ENCODE data around the gene SLC35G6.

DNA sequence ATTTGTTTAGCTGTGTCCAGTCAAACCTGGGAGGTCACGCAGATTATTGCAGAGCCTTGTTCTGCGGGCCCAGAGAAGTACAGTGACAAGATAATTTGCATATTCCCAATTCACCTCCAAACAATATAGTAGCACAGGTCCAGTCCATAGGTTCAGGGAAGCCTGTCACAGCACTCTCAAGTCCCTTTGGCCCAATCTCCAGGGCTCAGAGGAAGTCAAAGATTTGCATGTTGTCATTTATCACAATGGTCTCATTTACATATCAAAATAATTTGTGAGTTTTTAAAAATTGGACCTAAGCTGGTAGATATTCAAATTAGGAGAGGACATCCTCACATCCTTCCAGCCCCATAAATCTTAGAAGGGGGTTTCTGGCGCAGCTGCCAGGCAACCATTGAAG is 13.7 kb upstream of the SLC35G6 start:
- TF ChIP-seq POLR2A (IDR thresholded peaks at IDR 0.05): no peak
- TF ChIP-seq, protein P1, sequence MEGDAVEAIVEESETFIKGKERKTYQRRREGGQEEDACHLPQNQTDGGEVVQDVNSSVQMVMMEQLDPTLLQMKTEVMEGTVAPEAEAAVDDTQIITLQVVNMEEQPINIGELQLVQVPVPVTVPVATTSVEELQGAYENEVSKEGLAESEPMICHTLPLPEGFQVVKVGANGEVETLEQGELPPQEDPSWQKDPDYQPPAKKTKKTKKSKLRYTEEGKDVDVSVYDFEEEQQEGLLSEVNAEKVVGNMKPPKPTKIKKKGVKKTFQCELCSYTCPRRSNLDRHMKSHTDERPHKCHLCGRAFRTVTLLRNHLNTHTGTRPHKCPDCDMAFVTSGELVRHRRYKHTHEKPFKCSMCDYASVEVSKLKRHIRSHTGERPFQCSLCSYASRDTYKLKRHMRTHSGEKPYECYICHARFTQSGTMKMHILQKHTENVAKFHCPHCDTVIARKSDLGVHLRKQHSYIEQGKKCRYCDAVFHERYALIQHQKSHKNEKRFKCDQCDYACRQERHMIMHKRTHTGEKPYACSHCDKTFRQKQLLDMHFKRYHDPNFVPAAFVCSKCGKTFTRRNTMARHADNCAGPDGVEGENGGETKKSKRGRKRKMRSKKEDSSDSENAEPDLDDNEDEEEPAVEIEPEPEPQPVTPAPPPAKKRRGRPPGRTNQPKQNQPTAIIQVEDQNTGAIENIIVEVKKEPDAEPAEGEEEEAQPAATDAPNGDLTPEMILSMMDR (IDR thresholded peaks at IDR 0.05): no peak
